SK-MEL-5 (cell line): ENCODE data around the gene TMEM176B. TPM values are rescaled to one million over a fixed set of nuclear protein-coding genes. Genes with fewer than 3 reads are reported as not detected.
"Not testable (repeated sequence)": the region's sequence is repeated elsewhere in the genome, so short reads cannot be mapped to it uniquely, and the experiment has no call there.

ENCODE experiments used
- DNase-seq: peaks from one replicate; pipeline ENCODE4 v3.0.0-alpha.2; 2016; ENCODE audit warnings: low read depth, low spot score
- in situ Hi-C: cut with HindIII; loops from 2 replicates; pipeline ENCODE4 v1.10.0; 2016; ENCODE audit warnings: low sequenced_read_pairs, high pct_unique_total_duplicates, low pct_unique_long_range_greater_than_20kb
- total RNA-seq: library from RNA; depleted of rRNA; stranded (reverse); fragments of >200 nt; shearing (Covaris generic); gene quantifications from 2 replicates; pipeline ENCODE4 v1.2.3, GENCODE V29; 2014

TMEM176B gene
- total RNA-seq, 1 experiment from 2014 or later = 0.63 TPM

GRCh38 chr7:150826061-150826849 lies 26.1 kb upstream of the TMEM176B start:
- DNase-seq = no peak
- in situ Hi-C loops = no loop called here

DNA sequence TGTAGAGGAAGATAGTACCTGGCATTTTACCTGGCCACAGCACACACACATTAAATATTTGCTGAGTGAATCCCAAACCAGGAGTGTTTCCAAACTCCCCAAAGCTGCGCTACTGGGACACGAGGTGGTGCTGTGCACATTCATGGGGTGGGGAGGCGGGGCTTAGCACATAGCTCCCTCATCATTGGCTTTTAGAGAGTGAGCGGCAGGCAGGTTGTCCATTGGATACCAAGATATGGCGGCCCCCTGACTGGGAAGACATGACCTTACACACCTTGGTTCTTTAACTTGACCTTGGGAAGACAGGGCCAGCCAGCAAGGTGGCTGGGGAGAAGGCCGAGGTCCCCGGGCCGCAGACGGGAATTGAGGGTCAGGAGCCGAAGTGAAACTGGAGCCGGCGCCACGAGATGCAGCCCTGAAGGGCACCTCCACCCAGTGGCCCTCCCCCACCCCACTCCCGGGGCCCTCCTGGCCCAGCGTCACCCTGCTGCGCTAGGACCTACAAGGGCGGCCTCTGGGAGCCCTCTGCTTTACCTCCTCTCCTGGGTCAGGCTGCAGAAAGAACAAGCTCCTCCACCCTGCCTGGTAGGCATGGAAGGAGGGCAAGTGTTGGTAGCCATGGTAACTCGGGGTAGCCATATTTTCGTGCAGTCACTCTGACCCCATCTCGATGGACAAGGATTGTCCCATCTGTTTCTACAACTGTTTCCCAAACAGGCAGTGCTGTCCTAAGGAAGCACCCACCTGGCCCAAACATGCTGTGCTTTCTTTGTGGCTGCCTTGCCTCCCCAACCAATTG lies 24.4 kb upstream of the TMEM176B start:
- DNase-seq = peak; percentile 63
- in situ Hi-C loops = no loop called here

- no peak for DNase-seq
- in situ Hi-C loops = no loop called here
Measured at GRCh38 chr7:150823484-150824126, 23.4 kb upstream of the TMEM176B start.

DNA sequence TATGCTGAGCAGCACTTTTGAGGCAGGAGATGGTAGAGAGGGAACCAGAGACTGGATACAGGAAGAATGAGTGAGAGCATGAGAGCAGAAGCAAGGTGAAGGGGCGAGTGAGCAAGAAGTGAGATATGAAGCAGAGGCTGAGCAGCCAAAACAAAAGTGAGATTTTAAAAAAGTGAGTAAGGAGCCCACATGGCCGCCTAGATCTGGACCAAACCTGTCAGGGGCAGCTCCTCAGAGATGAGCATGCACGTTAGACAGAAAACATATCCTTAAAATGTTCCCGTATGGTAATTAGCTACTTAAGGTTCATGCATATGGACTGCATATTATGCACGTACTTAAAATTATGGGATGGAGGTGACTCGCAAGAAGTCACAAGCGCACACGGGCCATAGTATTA lies 22.9 kb upstream of the TMEM176B start:
- DNase-seq = no peak
- in situ Hi-C loops = no loop called here

GRCh38 chr7:150820578-150821198 lies 20.5 kb upstream of the TMEM176B start:
- in situ Hi-C loops = no loop called here
- no peak for DNase-seq

DNA sequence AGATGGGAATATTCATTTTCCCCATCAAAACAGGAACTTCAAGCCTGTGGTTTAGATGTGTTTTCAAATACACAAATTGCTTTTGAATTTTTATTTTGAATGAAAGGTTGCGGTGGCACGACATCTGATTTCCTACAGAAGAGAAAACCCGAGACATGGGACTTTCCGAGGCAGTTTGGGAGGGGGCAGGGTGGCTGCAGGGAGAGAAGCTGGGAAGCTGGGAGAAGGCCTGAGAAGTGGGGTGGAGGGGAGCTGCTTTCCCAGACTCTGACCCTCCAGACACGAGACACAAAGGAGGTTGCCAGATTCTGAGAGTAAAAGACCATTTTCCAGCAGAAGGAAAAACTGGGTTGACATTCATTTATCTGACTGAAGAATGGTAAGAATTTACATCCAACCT lies 20.0 kb upstream of the TMEM176B start:
- in situ Hi-C loops = no loop called here
- DNase-seq = no peak

DNA sequence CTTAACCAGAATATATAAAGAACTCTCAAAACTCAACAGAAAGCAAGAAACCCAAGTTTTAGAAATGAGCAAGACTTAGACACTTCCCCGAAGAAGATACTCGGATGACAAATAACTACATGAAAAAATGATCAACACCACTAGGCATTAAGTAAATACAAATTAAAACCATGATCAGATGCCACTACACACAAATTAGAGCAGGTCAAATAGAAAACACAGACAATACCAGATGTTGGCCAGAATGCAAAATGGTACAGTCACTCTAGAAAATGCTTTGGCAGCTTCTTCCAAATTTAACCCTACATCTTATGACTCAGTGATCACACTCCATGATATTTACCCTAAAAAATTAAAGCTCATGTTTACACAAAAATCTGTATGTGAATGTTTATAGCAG lies 18.8 kb upstream of the TMEM176B start:
- in situ Hi-C loops = no loop called here
- no peak for DNase-seq

DNA sequence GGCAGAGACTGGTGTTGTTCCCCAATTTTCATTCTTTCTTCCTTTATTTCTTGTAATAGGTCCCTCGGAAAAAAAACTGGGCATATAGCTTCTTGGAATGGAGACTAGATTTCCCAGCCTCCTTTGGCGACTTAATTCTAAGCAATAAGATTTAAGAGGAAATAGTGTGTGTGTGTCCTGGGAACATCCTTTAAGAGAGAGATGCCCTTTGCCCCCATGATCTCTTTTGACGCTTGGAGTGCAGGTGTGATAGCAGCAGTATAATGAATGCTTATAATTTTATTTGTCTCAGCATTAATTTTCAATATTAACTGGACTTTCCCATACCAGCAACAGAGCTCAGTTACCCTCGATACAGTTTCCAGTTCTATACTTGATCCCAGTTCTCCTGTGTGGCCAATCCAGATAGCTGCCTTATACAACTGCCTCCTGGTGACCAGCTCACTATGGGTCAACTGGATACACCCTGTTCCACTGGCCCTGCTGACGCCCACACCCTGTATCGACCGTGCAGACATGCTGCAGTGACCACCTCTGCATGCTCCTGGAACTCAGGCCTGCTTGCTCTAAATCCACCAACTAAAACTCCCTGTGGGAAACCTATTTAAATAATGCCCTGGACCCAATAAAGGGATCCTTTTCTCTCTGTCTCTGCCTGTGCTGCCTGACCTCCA lies 14.3 kb upstream of the TMEM176B start:
- in situ Hi-C loops = no loop called here
- no peak for DNase-seq

DNA sequence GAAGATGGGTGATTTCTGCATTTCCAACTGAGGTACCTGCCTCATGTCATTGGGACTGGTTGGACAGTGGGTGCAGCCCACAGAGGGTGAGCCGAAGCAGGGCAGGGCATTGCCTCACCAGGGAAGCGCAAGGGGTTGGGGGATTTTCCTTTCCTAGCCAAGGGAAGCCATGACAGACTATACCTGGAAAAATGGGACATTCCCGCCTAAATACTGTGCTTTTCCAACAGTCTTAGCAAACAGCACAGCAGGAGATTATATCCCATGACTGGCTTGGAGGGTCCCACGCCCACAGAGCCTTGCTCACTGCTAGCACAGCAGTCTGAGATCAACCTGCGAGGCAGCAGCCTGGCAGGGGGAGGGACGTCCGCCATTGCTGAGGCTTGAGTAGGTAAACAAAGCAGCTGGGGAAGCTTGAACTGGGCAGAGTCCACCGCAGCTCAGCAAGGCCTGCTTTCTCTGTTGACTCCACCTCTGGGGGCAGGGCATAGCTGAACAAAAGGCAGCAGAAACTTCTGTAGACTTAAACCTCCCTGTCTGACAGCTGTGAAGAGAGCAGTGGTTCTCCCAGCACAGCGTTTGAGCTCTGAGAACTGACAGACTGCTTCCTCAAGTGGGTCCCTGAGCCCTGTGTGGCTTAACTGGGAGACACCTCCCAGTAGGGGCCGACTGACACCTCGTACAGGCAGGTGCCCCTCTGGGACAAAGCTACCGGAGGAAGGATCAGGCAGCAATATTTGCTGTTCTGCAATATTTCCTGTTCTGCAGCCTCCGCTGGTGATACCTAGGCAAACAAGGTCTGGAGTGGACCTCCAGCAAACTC lies 7.7 kb upstream of the TMEM176B start:
- DNase-seq, in situ Hi-C loops: not testable (repeated sequence)

- in situ Hi-C loops = no loop called here
- no peak for DNase-seq
Measured at GRCh38 chr7:150806863-150807262, 6.7 kb upstream of the TMEM176B start.

GRCh38 chr7:150806454-150806853 lies 6.3 kb upstream of the TMEM176B start:
- no peak for DNase-seq
- in situ Hi-C loops = no loop called here

DNA sequence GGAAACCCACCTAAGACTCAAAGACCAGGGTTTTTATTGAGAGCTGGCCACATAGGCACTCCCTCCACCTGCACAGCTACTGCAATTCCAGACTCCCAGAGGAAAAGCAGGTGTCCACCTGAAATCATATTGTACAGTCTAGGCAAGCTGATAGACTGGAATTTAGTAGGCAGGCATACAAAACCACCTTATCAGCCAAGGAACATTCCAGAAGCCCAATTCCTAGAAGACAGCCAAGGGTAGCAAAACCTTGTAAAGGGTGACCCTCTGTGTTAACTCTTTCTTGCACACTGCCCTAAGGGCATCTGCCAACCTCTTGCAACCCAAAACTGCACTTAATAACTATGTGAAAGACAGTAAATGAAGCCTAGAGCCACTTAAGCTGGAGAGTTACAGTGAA lies 5.7 kb upstream of the TMEM176B start:
- in situ Hi-C loops = no loop called here
- DNase-seq = no peak

GRCh38 chr7:150804802-150805201 lies 4.6 kb upstream of the TMEM176B start:
- in situ Hi-C loops = no loop called here
- DNase-seq = no peak

DNA sequence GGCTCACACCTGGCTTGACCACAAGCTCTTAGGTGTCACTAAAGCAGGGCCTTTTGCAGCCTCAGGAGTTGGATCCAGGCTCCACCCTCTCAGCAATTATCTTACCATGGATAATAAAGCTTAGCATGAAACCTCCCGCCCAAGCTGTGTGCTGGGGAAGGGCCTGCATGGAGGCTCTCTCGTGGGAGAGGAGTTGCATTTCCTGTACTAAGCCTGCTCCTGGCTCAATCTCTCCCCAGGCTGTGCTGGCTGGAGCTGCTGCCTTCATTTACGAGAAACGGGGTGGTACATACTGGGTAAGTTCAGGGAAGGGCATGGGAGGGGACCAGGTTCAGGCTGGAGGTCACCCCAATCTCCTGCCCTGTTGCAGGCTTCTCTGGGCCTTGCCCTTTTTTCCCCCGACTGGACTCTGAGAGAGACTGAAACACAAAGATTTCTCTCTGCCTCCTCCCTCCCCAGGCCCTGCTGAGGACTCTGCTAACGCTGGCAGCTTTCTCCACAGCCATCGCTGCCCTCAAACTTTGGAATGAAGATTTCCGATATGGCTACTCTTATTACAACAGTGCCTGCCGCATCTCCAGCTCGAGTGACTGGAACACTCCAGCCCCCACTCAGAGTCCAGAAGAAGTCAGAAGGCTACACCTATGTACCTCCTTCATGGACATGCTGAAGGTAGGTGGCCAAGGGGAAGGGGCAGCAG lies 3.1 kb upstream of the TMEM176B start:
- no peak for DNase-seq
- in situ Hi-C loops = no loop called here

DNA sequence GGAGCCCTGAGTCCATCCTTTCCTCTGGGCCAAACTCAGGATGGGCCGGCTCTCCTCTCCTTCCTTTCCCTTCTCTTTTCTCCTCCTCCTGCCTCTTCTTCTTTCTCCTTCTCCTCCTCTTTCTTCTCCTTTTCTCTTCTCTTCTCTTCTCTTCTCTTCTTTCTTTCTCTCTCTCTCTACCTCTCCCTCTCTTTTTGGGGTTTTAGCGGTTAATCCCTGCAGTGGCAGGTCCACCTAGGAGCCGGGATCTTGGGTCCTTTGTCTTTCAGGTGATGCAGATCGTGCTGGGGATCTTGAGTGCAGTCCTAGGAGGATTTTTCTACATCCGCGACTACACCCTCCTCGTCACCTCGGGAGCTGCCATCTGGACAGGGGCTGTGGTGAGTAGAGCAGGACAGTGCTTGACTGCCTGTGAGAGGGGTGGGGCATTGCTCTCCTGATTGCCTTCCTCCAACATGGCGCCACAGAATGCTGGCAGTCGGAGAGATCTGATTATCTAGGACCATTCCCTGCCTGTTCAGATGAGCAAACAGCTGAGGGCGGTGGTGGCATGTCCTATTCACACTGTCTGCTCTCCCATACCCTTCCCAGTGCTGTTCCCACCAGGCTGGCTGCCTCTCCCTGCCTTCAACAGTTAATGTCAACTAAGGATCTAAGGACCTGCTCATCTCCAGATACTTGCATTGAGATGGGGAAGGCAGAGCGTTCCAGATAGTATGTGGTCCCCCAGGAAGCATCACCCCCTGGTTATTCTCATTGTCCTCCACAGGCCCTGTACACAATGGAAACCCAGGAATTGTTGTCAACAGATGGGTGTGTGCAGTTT lies 2.0 kb upstream of the TMEM176B start:
- in situ Hi-C loops = no loop called here
- DNase-seq = no peak
